KG1 (cell line): ENCODE measurements around the gene FKBP7.
"Not testable (repeated sequence)": the region's sequence is repeated elsewhere in the genome, so short reads cannot be mapped to it uniquely, and the experiment has no call there.

ENCODE experiments used
- DNase-seq: peaks from one replicate; lab custom pipeline; 2025; lab: John Stamatoyannopoulos, UW

FKBP7 gene

DNA sequence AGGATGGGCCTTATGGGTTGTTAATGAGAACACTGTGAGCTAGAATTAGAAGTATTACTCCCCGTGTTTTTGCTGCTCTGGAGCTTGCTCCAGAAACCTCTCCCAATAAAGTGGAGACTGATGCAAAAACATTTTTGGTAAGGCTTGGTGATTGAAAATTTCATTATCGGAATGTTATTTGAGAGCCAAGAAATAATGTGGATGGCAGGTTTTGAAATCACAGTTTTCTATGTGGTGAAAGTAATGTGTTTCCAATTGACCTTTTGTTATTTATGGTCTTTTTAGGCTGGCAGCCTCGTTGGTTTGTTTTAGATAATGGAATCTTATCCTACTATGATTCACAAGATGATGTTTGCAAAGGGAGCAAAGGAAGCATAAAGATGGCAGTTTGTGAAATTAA is 7.0 kb upstream of the FKBP7 start:
- DNase-seq, result no peak

- no peak for DNase-seq
Observed at GRCh38 chr2:178484245-178485041, 6.0 kb upstream of the FKBP7 start.

DNA sequence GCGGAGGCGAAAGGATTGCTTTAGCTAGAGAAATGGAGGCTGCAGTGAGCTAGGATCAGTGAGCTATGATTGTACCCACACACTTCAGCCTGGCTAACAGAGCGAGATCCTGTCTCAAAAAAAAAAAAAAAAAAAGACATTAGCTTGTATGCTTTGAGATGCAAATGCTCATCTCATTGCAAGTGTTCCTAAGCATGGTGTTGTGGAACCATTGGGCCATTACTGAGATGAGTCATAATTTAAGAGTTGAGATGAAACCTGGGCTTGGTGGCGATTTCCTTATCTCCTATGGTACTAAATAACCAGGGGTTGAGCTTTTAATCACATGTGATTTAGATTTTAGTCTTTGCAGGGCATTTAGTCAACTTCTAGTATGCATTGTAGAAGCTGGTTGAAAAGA is 4.0 kb upstream of the FKBP7 start:
- DNase-seq, result no peak

GRCh38 chr2:178480227-178481181 is 2.1 kb upstream of the FKBP7 start, which contains the start of gene PLEKHA3:
Gene PLEKHA3 (plus strand): TSS chr2:178480457. CDS start chr2:178480870, 413 bp downstream.
- DNase-seq, result peak; percentile 59

- DNase-seq, result peak; percentile 59
Observed at GRCh38 chr2:178479758-178480226, 1.4 kb upstream of the FKBP7 start.

- no peak for DNase-seq
Observed at GRCh38 chr2:178479275-178479616, 846 bp upstream of the FKBP7 start.

DNA sequence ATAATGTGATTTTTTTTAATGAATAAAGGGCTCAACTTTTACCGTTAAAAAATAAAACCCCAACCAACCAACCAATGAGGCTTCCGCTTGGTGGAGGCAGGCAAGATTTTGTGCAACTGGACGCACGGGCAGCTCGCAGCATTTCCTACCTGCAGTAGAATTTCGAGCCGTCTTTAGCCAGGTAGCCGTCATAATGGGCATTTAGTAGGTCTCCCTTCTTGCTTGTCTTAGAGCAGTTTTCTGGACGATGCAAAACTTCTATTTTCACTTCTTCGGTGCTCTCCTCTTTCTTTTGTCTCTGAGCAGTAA is 316 bp downstream of the FKBP7 start:
- no peak for DNase-seq

GRCh38 chr2:178477443-178478129 is 814 bp downstream of the FKBP7 start:
- no peak for DNase-seq

DNA sequence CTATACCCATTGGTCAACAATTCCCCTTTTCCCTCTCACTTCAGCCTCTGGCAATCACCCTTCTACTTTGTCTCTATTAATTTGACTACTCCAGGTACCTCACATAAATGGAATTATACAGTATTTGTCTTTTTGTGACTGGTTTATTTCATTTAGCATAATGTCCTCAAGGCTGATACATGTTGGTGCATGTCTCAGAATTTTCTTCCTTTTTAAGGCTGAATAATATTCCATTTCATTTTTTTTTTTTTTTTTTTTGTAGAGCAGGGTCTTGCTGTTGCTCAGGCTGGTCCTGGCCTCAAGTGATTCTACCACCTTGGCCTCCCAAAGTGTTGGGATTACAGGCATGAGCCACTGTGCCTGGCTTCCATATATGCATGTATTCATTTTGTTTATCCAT is 1.9 kb downstream of the FKBP7 start:
- DNase-seq, result no peak

- DNase-seq, result no peak
Observed at GRCh38 chr2:178474560-178474959, 3.8 kb downstream of the FKBP7 start.

GRCh38 chr2:178473931-178474330 is 4.5 kb downstream of the FKBP7 start:
- no peak for DNase-seq

- DNase-seq, result no peak
Observed at GRCh38 chr2:178473373-178473772, 5.0 kb downstream of the FKBP7 start.

DNA sequence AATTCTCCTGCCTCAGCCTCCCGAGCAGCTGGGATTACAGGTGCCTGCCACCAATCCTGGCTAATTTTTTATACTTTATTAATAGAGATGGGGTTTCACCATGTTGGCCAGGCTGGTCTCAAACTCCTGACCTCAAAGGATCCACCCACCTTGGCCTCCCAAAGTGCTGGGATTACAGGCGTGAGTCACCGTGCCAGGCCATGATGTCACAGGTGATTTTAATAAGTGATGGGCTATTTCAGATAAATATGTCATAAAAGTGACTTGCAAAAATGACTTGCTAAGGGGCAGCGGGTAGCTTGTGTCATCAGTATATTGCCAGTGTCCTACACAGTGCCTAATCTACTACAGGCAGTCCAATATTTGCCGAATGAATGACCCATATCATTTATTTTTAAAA is 7.1 kb downstream of the FKBP7 start:
- not testable (repeated sequence) for DNase-seq

DNA sequence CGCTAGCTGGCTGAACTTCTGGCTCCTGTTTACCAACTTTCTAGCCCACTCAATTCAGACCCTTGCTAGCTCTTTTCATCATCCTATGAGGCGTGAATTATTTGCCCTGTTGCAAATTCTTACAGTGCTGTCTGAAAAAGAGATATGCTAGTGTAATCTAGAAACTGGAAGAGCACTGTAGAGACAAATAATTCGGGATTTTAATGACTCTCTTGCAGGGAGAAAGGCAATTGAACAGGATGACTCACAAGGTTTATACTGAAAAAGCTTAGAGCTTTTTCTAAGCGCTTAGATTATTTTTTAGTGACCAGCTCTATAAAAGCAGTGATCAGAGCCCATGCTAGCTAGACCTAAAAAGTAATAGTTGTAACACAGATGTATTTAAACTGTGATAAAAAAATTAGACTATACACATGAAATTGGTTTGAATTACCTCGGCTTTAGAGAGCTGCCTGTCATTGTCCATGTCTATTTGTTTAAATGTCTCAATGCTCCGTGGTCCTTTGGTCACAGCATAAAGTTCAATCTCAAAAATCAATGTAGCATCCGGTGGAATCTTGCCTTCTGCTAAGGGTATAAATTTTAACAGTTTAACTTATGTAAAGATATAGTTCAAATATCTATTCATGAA is 9.1 kb downstream of the FKBP7 start:
- no peak for DNase-seq

DNA sequence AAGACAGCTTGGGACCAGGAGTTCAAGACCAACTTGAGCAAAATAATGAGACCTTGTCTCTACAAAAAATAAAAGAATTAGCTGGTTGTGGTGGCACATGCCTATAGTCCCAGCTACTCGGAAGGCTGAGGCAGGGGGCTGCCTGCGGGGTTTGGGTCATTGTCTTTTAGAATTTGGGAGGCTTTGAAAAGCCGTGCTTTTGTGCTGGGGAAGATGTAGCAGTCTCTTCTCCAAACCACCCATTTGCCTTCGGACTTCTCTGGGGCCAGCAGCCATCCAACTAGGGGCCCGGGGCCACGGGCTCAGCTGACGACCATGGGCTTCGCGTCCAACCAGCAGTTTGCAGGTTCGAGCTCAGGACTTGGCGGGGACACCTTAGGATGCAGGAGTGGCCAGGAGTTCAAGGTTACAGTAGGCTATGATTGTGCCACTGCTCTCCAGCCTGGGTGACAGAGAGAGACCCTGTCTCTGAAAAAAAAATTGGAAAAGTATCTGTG is 21.0 kb downstream of the FKBP7 start:
- no peak for DNase-seq

DNA sequence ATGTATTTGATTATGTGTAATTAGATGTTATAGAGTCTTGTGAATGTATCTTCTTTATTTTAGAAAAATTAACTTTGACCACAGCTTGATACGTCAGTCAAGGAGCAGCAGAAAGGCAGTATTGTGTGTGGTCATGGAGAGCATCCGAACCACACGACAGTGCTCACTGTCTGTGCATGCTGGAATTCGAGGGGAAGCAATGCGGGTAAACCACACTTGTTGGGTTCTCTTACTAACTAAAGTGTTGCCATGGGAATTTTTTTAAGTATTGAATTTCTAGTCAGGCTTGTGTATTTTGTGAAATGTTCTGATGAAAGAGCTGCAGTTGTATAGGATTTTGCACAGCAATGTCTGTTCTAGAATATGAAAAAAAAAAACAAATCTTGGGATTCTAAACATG is 22.5 kb downstream of the FKBP7 start:
- no peak for DNase-seq

DNA sequence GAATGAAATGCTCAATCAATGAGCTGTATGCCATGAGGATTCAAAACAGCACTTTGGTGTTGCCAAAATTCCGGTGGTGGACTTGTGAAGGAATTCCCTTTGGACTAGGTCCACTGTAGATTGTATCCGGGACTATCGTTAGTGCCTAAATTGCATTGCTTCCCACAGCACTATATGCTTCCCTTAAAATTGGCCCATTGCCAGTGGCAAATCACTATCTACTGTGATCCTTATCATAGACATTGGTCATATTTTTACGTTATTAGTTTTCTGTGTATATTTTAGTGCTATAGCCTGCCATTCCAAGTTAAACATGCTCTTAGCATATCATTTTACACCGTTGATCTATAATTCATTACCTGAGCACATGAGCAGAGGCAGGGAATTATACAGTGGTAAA is 25.5 kb downstream of the FKBP7 start:
- no peak for DNase-seq

GRCh38 chr2:178452334-178452733 is 26.1 kb downstream of the FKBP7 start:
- DNase-seq, result no peak

GRCh38 chr2:178450774-178451525 is 27.4 kb downstream of the FKBP7 start, which contains the start of the genes PJVK and PRKRA:
Gene PJVK (plus strand): TSS chr2:178451378. CDS start chr2:178453410, 2,032 bp downstream.
Gene PRKRA (minus strand): TSS chr2:178451175. CDS start chr2:178451030, 145 bp downstream.
- peak; percentile 91 for DNase-seq

DNA sequence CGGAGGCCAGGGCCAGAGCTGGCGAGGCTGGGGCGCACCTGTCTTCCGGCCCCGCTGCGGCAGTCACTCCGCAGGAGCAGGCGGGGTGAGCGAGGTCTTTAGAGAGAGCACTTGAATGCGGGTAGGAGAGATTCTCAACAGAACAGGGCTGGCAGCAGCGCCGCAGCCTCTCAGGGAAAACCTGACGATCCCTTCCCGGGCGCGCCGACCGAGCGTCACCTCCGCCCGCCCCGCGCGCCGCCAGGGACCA is 28.0 kb downstream of the FKBP7 start:
- DNase-seq, result no peak
